CD4-positive, alpha-beta T cell treated with Interleukin-6 at 100 ng/mL for 8 hours (primary cell): ENCODE measurements around the gene GBP2.
"Not testable (repeated sequence)": the region's sequence is repeated elsewhere in the genome, so short reads cannot be mapped to it uniquely, and the experiment has no call there.

Experiments used
- DNase-seq: peaks from one replicate; pipeline ENCODE4 v3.0.0-alpha.2; 2020; ENCODE audit warnings: mixed read lengths, low spot score

Gene GBP2

GRCh38 chr1:89126602-89127565, 970 bp upstream of the GBP2 start:
- peak; percentile 86 for DNase-seq

- DNase-seq, result no peak
Observed at GRCh38 chr1:89125240-89125912, 538 bp downstream of the GBP2 start.

- no peak for DNase-seq
Observed at GRCh38 chr1:89121641-89122040, 4.3 kb downstream of the GBP2 start.

GRCh38 chr1:89114662-89115061, 11.3 kb downstream of the GBP2 start:
- no peak for DNase-seq

- DNase-seq, result no peak
Observed at GRCh38 chr1:89112871-89113613, 12.9 kb downstream of the GBP2 start.

- DNase-seq, result no peak
Observed at GRCh38 chr1:89104687-89105086, 21.2 kb downstream of the GBP2 start.

GRCh38 chr1:89104147-89104546, 21.8 kb downstream of the GBP2 start:
- DNase-seq, result no peak

GRCh38 chr1:89102021-89102420, 23.9 kb downstream of the GBP2 start:
- DNase-seq, result no peak

GRCh38 chr1:89100412-89100811, 25.5 kb downstream of the GBP2 start:
- DNase-seq, result no peak

- DNase-seq, result no peak
Observed at GRCh38 chr1:89098857-89099256, 27.1 kb downstream of the GBP2 start.

GRCh38 chr1:89095737-89096136, 30.2 kb downstream of the GBP2 start:
- DNase-seq, result no peak

- no peak for DNase-seq
Observed at GRCh38 chr1:89089962-89090361, 36.0 kb downstream of the GBP2 start.

GRCh38 chr1:89088572-89088971, 37.3 kb downstream of the GBP2 start:
- DNase-seq, result no peak

GRCh38 chr1:89087241-89087640, 38.7 kb downstream of the GBP2 start:
- no peak for DNase-seq

GRCh38 chr1:89085781-89086180, 40.1 kb downstream of the GBP2 start:
- peak; percentile 54 for DNase-seq

- no peak for DNase-seq
Observed at GRCh38 chr1:89081005-89081404, 44.9 kb downstream of the GBP2 start.

GRCh38 chr1:89080068-89080467, 45.8 kb downstream of the GBP2 start:
- DNase-seq, result not testable (repeated sequence)

- not testable (repeated sequence) for DNase-seq
Observed at GRCh38 chr1:89072466-89073065, 53.3 kb downstream of the GBP2 start.

GRCh38 chr1:89070509-89070908, 55.4 kb downstream of the GBP2 start:
- DNase-seq, result no peak

GRCh38 chr1:89069951-89070350, 56.0 kb downstream of the GBP2 start:
- peak; percentile 27 for DNase-seq

GRCh38 chr1:89068291-89068690, 57.6 kb downstream of the GBP2 start:
- no peak for DNase-seq
